Stimulated activated CD8-positive, alpha-beta memory T cell treated with anti-CD3 and anti-CD28 coated beads, Interleukin-2, amount 100 ng/mL, for 48 hours (primary cell): ENCODE measurements around the gene ITGB3.

Experiments used
- DNase-seq, 2 donors: peaks; one replicate each; pipeline ENCODE4 v3.0.0-alpha.2; 2020; ENCODE audit warnings: low read depth in 2 of 2

The ITGB3 gene

DNA sequence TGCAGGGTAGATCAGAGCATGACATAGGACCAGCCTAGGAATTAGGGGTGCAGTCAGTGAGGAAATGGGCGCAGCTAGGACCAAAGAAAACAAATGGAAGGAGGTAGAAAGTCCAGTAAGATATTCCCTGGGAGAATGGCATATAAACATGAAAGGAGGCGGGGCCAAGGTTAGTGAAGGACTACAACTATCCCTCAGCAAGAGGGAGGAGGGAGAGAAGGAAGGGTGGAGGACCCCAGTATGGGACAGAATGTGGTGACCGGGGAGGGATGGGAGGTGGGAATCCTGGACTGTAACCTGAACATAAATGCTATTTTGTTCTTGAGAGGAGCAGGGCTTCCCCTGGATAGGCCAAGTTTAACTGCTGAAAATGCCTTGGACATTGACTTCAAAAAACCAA lies 22.8 kb downstream of the ITGB3 start:
- DNase-seq, result no peak

DNA sequence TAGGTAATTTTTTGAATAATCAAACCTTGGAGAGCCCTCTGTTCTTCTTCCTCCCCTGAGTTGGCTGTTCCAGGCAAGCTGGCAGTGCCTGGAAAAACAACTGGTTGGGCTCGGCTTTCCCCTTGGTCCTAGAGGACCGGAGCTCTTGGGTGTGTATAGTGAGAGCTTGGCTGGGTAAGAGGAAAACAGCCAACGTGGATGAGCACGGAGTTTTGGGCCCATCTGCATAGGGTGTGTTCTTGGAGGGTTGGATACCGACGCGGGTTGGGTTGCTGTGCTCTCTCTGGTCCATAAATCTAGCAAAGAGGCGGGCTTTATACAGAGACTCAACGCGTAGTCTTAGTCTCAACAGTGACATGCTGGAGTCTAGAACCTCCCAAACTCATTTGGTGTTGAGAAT lies 23.2 kb downstream of the ITGB3 start:
- no peak for DNase-seq

DNA sequence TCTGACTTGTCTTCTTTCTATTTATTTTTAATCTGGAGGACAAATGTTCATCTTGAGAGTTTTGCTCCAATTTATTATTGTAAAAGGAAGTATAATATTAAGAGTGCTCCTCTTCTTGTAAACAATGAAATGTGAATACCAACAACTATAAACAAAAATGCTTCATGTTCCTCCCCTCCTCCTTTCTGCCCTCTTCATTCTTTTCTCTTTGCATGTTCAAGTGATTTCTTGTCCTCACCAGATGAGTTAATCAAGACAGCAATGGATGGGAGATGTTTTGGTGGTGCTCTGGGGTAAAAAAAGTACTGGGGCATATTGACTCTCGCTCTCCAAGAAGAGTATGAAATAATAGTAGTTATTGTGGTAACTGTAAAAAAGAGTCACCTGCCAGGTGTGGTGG lies 24.3 kb downstream of the ITGB3 start:
- DNase-seq, result no peak

DNA sequence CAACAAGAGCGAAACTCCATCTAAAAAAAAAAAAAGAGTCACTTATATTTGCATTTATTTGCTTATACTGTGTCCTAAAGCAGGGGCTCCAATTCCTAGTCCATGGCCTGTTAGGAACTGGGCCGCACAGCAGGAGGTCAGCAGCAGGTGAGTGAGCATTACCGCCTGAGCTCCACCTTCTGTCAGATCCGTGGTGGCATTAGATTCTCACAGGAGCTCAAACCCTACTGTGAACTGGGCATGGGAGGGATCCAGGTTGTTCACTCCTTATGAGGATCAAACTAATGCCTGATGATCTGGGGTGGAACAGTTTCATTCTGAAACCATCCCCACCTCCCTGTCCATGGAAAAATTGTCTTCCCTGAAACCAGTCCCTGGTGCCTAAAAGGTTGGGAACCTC lies 24.9 kb downstream of the ITGB3 start:
- no peak for DNase-seq

DNA sequence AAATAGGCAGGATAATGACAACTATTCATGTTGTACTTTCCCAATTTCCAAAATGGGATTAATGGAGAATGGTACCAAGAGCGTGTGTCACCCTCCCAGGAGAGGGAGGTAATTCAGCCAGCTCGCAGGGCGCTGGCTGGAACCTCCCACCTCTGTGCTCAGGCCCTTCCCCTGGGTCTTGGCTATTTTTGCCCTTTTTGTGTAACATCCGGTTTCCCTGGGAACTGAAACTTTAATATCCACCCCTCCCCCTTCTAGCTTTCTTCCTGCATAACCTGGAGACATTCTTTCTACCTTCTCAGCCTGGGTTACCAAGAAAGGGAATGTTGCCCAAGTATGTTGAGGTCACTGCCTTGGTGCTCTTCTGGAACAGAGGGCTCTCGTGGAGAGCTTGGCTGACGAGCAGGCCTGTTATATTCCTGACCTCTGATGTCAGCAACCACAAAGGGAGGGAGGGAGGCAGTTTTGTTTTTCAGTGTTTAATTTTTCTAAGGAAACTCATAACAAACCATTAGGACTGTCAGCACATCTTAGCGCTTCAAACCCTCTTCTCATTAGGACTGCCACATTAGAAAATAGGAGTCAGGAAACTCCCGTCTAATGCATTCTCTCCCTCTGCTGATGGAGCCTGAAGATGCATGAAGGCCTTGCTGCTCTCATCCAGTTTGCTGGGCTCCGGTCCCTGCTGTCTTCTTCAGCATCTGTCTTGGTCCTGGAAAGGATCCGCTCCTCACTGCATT lies 25.6 kb downstream of the ITGB3 start:
- DNase-seq, result no peak

DNA sequence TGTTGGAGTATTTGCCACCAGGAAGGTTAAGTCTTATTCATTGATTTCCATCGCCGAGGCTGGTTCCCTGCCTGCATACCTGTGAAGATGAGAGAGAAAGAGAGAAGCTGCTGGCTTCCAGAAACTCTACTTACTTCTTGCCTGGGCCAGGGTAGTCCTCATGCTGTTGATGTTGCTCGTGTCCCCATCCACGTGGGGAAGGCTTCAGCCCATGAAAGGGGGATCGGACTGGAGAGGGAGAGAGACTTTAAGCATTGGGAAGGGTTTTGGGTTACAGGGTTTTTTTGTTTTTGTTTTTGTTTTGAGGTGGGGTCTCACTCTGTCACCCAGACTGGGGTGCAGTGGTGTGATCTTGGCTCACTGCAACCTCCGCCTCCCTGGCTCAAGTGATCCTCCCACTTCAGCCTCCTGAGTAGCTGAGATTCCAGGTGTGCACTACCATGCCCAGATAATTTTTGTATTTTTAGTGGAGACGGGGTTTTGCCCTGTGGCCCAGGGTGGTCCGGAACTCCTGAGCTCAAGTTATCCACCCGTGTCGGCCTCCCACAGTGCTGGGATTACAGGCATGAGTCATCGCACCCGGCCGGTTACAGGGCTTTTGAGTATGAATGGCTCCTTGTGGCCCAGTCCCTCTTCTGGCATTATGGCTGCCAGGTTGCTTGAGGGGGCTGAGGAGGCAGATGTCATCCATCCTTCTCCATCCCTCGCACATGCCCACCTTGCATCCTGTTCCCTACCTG lies 26.6 kb downstream of the ITGB3 start:
- no peak for DNase-seq

DNA sequence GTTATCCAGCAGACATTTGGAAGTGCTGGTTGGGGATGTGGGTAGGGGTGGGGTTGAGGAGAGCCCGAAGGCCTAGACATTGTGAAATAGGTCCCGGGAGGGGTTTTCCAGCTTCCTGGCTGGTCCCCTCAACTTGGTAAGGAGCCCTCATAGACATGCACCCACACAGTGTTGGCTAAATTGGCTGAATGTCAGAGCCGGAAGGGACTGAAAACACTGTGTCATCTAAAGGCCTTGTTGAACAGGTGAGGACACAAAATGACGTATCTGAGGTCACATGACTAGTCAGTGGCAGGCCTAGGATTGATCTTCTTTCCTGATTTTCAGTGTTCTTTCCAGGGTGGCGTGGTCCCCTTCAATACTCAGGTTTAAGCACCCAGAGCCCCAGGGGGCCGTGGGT lies 27.6 kb downstream of the ITGB3 start:
- no peak for DNase-seq

DNA sequence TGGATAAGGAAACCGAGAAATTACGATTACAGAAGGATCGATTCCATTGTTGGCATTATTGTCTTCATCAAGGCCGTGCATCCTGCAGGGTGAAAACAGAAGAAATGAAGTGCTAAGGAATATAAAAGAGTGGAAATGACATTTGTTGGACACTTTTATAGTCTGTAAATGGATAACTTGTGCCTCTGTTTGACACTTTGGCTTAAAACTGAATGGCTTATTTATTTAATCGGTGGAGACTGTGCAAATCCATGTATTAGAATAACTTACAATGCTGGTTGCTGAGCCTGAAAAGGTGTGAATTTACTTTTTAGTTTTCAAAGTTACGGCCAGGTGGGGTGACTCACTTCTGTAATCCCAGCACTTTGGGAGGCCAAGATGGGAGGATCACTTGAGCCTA lies 31.4 kb downstream of the ITGB3 start:
- no peak for DNase-seq

DNA sequence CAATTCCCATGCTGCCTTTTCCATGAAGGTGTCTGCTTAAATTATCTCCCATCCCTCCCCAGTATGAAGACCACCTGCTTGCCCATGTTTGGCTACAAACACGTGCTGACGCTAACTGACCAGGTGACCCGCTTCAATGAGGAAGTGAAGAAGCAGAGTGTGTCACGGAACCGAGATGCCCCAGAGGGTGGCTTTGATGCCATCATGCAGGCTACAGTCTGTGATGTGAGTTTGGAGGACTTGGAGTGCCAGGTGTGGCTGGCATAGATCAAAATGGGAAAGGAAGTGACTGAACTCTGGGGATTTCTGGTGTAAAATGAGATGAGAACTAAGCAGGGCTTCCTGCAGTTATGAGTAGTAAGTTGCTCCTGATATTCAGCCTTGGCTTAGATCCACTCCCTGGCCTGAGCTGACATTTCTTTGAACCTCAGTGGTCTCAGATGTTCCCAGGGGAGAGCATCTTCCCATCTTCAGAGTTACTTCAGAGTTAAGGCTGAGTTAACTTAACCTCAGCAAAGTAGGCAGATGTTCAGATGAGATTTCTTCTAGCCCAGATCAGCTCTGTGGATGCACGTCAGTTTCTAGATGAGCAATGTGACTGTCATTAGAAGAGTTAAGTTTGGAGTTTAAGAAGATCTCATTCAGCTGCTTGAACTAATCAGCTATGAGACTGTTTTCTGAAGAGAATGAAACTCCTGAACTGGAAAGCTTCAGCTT lies 32.7 kb downstream of the ITGB3 start:
- no peak for DNase-seq

DNA sequence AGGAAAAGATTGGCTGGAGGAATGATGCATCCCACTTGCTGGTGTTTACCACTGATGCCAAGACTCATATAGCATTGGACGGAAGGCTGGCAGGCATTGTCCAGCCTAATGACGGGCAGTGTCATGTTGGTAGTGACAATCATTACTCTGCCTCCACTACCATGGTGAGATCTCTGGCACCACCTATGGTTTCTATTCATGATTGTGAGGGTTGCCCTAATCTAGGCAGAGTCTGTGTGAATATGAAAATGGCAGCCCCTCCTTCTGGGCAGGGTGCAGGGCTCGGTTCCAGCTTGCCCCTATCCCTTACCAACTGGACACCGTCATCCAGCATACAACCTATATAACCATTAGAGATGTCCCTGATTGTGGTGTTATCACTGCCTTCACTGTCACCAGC lies 33.4 kb downstream of the ITGB3 start:
- DNase-seq, result no peak

DNA sequence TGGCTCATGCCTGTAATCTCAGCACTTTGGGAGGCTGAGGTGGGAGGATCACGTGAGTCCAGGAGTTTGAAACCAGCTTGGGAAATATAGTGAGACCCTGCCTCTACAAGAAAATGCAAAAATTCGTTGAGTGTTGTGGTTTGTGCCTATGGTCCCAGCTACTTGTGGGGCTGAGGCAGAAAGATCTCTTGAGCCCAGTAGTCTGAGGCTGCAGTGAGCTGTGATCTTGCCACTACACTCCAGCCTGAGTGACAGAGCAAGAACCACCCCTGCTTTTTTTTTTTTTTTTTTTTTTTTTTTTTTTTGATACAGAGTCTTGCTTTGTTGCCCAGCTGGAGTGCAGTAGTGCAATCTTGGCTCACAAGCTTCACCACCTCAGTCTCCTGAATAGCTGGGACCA lies 34.0 kb downstream of the ITGB3 start:
- no peak for DNase-seq

DNA sequence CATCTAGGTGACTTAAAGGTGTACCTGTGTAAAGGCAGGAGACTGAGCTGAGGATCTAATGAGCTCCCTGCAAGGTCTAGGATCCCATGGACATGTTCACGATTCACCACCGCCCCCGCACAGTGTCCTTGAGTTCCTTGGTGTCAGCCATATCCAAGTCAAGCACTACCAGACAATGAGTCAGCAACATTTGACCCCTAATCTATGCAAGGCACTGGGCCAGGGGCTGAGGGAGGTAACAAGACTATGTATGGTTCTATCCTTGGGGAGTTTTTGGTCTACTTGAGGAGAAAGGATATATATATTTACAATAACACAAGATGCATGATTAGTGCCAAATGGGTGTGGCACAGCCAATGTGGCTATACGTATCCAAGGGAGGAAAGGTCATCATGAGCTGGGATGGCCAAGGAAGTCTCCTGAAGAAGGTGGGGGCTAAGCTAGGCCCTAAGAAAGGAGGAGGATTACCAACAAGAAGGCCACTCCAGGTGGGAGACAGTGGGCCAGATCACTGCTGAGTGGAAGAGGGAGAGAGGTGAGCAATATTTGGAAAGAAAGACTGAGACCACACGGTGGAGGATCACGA lies 35.0 kb downstream of the ITGB3 start:
- no peak for DNase-seq

DNA sequence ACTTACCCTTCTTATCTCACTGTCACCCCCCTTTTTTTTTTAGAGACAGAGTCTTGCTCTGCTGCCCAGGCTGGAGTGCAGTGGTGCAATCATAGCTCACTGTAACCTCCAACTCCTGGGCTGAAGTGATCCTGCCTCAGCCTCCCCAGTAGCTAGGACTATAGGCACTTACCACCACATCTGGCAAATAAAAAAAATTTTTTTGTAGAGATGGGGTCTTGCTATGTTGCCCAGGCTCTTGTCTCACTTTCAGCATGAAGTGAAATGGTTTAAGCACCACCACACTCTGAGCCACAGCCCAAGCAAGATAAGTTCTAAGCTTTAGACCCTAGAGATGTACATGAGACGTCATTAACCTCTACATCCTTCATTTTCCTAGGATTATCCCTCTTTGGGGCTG lies 35.7 kb downstream of the ITGB3 start:
- DNase-seq, result no peak

DNA sequence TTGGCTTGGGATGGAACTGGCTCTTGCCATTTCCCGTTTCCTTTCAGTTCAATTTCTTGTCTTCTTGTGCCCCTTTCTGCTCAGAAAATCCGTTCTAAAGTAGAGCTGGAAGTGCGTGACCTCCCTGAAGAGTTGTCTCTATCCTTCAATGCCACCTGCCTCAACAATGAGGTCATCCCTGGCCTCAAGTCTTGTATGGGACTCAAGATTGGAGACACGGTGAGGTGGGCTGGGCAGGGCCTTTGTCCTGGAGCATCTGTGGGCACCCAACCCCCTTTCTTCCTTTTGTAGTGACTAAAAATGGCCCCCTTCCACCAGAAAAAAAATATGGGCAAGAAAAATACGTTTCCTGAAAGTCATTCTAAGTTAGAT lies 37.2 kb downstream of the ITGB3 start:
- no peak for DNase-seq

DNA sequence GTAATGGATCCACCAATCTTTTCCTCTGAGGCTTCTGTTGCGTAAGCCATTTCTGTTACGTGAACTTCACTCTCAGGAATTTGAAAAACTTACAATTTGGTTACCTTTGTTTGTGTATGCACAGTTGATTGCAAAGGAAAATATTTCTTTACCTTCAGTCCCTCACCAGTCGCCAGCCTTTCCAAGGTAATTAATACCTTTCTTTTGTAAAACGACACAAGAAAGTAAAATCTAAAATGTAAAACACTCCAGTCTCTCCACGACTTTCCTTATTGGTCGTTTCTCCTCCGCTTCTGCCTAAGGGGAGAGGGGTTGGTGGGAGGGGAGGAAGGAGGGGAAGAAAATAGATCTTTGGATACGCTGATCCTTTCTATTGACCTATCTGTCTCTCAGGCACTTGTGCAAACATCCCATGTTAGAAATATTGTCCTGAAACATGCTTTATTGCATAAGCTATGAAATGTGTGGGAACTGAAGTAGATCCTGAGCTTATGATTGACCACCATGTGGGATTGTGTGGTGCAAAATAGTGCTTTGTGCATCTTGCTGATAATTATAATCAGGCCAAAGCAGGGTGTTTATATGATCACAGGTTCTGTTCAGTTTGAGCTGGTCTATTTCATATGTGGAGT lies 37.7 kb downstream of the ITGB3 start:
- no peak for DNase-seq

DNA sequence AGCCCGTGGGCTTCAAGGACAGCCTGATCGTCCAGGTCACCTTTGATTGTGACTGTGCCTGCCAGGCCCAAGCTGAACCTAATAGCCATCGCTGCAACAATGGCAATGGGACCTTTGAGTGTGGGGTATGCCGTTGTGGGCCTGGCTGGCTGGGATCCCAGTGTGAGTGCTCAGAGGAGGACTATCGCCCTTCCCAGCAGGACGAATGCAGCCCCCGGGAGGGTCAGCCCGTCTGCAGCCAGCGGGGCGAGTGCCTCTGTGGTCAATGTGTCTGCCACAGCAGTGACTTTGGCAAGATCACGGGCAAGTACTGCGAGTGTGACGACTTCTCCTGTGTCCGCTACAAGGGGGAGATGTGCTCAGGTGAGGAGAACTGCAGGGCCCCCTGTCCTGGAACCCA lies 38.6 kb downstream of the ITGB3 start:
- DNase-seq, result no peak

DNA sequence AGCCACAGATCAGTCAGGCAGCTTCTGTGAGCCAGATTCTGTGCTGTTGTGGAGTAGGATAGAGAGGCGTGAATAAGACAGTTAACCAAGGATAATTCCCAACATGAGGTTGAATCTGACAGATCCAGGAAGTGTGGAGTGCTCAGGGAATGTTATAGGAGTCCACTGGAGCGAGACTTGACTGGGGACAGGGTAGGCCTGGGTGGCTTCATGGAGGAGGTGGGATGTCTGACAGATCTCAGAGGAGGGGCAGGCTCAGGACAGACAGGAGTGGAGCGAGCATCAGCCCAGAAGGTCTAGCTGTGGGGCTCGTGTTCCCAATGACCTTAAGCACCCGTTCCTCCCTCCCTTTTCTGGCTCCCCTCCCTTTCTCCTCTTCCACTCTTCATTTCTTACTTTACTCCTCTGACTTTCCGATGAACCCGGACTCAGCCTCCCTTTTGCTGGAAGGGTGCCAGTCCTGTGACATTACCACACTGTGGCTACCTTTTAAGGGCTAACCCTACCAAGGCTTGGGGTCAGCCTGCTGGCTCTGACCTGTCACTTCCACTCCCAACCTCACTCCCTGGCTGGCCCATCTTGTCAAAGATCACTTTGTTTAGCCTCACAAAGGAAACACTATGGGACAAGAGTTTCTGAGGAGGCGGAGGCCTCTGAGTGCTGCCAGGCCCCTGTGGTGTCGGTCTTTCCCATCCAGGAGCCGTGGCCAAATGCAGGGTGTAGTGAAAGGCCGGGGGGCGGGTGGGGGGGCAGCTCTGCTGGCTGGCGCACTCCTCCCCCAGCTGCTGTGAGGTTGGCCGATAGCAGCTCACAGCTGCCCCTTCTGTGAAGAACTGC lies 41.6 kb downstream of the ITGB3 start:
- DNase-seq, result no peak

DNA sequence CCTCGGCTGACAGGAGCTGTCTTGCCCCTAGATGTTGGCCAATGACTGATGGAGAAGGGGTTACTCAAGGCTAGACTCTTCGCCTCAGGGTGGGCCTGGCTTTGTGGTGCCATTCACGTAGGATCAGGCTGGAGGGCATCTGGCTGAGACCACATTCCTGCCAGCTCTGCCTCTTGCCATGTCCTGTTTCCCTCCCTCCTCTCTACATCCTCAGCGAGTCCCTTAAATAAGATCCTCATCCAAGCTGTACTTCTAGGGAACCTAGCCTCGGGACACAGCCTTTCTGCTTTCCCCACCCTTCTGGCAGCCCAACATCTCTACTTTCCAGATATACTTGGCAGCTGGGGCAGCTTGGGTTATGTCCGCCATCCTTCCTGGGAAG lies 42.2 kb downstream of the ITGB3 start:
- DNase-seq, result no peak

DNA sequence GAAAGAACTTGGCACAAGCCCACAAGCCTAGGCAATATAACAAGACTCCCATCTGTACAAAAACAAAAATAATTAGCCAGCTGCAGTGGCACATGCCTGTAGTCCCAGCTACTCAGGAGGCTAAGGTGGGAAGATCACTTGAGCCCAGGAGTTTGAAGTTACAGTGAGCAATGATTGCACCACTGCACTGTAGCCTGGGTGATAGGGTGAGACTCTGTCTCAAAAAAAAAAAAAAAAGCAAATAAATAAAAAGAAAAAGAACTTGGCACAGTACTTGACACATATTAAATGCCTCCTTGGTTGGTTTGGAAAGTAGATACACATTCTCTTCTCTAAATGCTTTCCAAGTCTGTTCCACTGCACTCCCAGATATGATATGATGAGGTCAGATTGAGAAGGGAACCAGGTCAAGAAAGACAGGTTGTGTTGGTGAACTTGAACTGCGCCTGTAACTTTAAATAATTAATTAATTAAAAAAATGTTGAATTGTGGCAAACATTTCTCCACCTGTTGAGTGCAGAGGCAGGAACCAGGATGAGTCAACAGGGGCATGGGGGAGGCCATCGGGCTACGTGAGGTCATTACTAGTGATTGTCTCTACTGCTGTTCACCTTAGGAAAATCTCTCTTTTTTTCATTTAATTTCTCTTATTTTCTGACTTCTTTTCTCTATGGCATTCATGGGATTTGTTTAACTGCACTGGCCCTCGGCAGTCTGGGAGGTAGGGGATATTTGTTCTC lies 44.2 kb downstream of the ITGB3 start:
- no peak for DNase-seq

DNA sequence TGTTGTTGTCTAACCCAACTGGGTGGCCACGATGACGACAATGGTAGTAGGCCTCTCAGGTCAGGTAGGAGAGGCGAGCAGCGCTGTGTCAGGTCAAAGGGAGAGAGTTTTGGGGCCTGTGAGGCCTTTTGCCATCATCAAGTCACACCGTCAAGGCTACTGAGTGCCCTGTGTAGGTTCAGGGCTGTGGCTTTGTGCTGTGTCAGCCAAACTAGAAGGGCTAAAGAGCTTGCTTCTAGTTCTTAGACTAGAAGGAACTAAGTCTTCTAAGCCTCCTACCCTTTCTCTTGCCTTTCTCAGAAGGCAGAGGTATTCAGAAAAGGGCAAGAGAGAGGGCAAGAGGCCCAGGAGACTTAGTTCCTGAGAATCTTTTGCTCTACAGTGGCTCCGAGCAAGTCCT lies 45.1 kb downstream of the ITGB3 start:
- no peak for DNase-seq
